ENCODE results near the gene TOMM40L.

The TOMM40L gene

GRCh38 chr1:161225534-161226319 lies at the start of gene TOMM40L:
Gene TOMM40L (plus strand): TSS chr1:161226060. CDS start chr1:161226490, 430 bp downstream.
- Histone ChIP-seq H3K36me3 (peaks cover 27% of the 10 kb centered on the region), H4K20me1 (no peaks in the 10 kb centered on the region), H3K4me3 (peak within 1 kb of the TSS; percentile 78), H3K4me1 (peaks cover 27% of the 10 kb centered on the region), H3K27ac (peak within 1 kb of the TSS; percentile 73), H3K4me2 (peak within 1 kb of the TSS; percentile 95), H3K9ac (peak within 1 kb of the TSS; percentile 80), H3K9me3 (no peaks in the 10 kb centered on the region), H3K27me3 (peaks cover 7% of the 10 kb centered on the region)
- no peak for TF ChIP-seq Cebpa-rat (IDR thresholded peaks at IDR 0.05)

- peaks cover 18% of the 10 kb centered on the region; the same call in 1 of the 2 replicates for H4K20me1 ChIP-seq
- no peaks in the 10 kb centered on the region for H3K27me3 ChIP-seq
- H3K36me3 ChIP-seq: peaks cover 46% of the 10 kb centered on the region
- peak overlapping the region; percentile 82 for H3K4me3 ChIP-seq
- H3K4me1 ChIP-seq: peaks cover 55% of the 10 kb centered on the region
- H3K9ac ChIP-seq: peak overlapping the region; percentile 88
- no peaks in the 10 kb centered on the region for H3K9me3 ChIP-seq
- TF ChIP-seq Cebpa-rat (IDR thresholded peaks at IDR 0.05): no peak
- H3K27ac ChIP-seq: peak overlapping the region; percentile 86
- peak overlapping the region; percentile 98 for H3K4me2 ChIP-seq
These were observed 49.3 kb upstream of the TOMM40L start for GRCh38 chr1:161176468-161177111.

- Histone ChIP-seq H4K20me1 (peaks cover 18% of the 10 kb centered on the region; the same call in 1 of the 2 replicates), H3K9ac (peak within 1 kb of the TSS; percentile 88), H3K36me3 (peaks cover 39% of the 10 kb centered on the region), H3K27ac (peak within 1 kb of the TSS; percentile 86), H3K4me2 (peak within 1 kb of the TSS; percentile 98), H3K4me1 (peaks cover 62% of the 10 kb centered on the region), H3K9me3 (no peaks in the 10 kb centered on the region), H3K4me3 (peak within 1 kb of the TSS; percentile 82), H3K27me3 (no peaks in the 10 kb centered on the region)
- no peak for TF ChIP-seq Cebpa-rat (IDR thresholded peaks at IDR 0.05)
These were observed 48.5 kb upstream of the TOMM40L start, which contains the start of gene B4GALT3 for GRCh38 chr1:161177112-161177935. Gene B4GALT3 (minus strand): TSS chr1:161177507. CDS start chr1:161176060, 1,447 bp downstream.

GRCh38 chr1:161177936-161178244 lies 48.0 kb upstream of the TOMM40L start:
- Histone ChIP-seq H3K9me3 (no peaks in the 10 kb centered on the region), H3K36me3 (peaks cover 33% of the 10 kb centered on the region), H3K27me3 (no peaks in the 10 kb centered on the region), H3K4me3 (peak overlapping the region; percentile 82), H3K9ac (peak overlapping the region; percentile 88), H4K20me1 (peaks cover 18% of the 10 kb centered on the region; the same call in 1 of the 2 replicates), H3K27ac (peak overlapping the region; percentile 86), H3K4me2 (peak overlapping the region; percentile 98), H3K4me1 (peaks cover 68% of the 10 kb centered on the region)
- TF ChIP-seq Cebpa-rat (IDR thresholded peaks at IDR 0.05): no peak

GRCh38 chr1:161179698-161180097 lies 46.2 kb upstream of the TOMM40L start:
- TF ChIP-seq Cebpa-rat (IDR thresholded peaks at IDR 0.05): no peak
- Histone ChIP-seq H3K9me3 (no peaks in the 10 kb centered on the region), H3K4me1 (peaks cover 86% of the 10 kb centered on the region), H3K36me3 (peaks cover 15% of the 10 kb centered on the region), H4K20me1 (peaks cover 18% of the 10 kb centered on the region; the same call in 1 of the 2 replicates), H3K4me3 (no peak overlapping the region), H3K9ac (no peak overlapping the region), H3K27ac (no peak overlapping the region), H3K4me2 (peak overlapping the region; percentile 98; the same call in 1 of the 2 replicates), H3K27me3 (no peaks in the 10 kb centered on the region)

GRCh38 chr1:161180639-161181038 lies 45.2 kb upstream of the TOMM40L start:
- no peak overlapping the region for H3K27ac ChIP-seq

GRCh38 chr1:161182214-161182613 lies 43.6 kb upstream of the TOMM40L start:
- H3K36me3 ChIP-seq: no peaks in the 10 kb centered on the region
- no peak for TF ChIP-seq Cebpa-rat (IDR thresholded peaks at IDR 0.05)
- no peak overlapping the region for H3K4me3 ChIP-seq
- H3K9me3 ChIP-seq: no peaks in the 10 kb centered on the region
- H3K27me3 ChIP-seq: no peaks in the 10 kb centered on the region
- H3K27ac ChIP-seq: peak overlapping the region; percentile 12; the same call in 1 of the 2 replicates
- peak overlapping the region; percentile 23 for H3K4me2 ChIP-seq
- H4K20me1 ChIP-seq: no peaks in the 10 kb centered on the region
- no peak overlapping the region for H3K9ac ChIP-seq
- H3K4me1 ChIP-seq: peaks cover 91% of the 10 kb centered on the region

More at GRCh38 chr1:161180639-161181038, 45.2 kb upstream of the TOMM40L start:
- TF ChIP-seq Cebpa-rat (IDR thresholded peaks at IDR 0.05): no peak
- no peak overlapping the region for H3K4me2 ChIP-seq
- H3K4me1 ChIP-seq: peaks cover 87% of the 10 kb centered on the region
- H4K20me1 ChIP-seq: peaks cover 13% of the 10 kb centered on the region; the same call in 1 of the 2 replicates
- no peak overlapping the region for H3K4me3 ChIP-seq
- no peak overlapping the region for H3K9ac ChIP-seq
- H3K27me3 ChIP-seq: no peaks in the 10 kb centered on the region
- no peaks in the 10 kb centered on the region for H3K9me3 ChIP-seq
- peaks cover 6% of the 10 kb centered on the region for H3K36me3 ChIP-seq

GRCh38 chr1:161185282-161185682 lies 40.6 kb upstream of the TOMM40L start:
- H3K27me3 ChIP-seq: no peaks in the 10 kb centered on the region
- peak overlapping the region; percentile 45; the same call in 1 of the 2 replicates for H3K4me3 ChIP-seq
- no peak for TF ChIP-seq Cebpa-rat (IDR thresholded peaks at IDR 0.05)
- H3K9me3 ChIP-seq: no peaks in the 10 kb centered on the region
- peak overlapping the region; percentile 92 for H3K27ac ChIP-seq
- H3K36me3 ChIP-seq: no peaks in the 10 kb centered on the region
- no peaks in the 10 kb centered on the region for H4K20me1 ChIP-seq
- H3K4me1 ChIP-seq: peaks cover 73% of the 10 kb centered on the region
- H3K9ac ChIP-seq: peak overlapping the region; percentile 59; the same call in 1 of the 2 replicates
- peak overlapping the region; percentile 83 for H3K4me2 ChIP-seq

GRCh38 chr1:161185732-161186311 lies 40.0 kb upstream of the TOMM40L start:
- Histone ChIP-seq H4K20me1 (no peaks in the 10 kb centered on the region), H3K4me1 (peaks cover 70% of the 10 kb centered on the region), H3K27ac (peak overlapping the region; percentile 92), H3K9ac (peak overlapping the region; percentile 59), H3K4me3 (peak overlapping the region; percentile 45; the same call in 1 of the 2 replicates), H3K36me3 (no peaks in the 10 kb centered on the region), H3K9me3 (no peaks in the 10 kb centered on the region), H3K27me3 (no peaks in the 10 kb centered on the region), H3K4me2 (peak overlapping the region; percentile 83)
- TF ChIP-seq Cebpa-rat (IDR thresholded peaks at IDR 0.05): no peak
